Transverse colon (tissue), 4 donors: ENCODE data around the gene PREX1. TPM values are rescaled to one million over a fixed set of nuclear protein-coding genes. Genes with fewer than 3 reads are reported as not detected.

Experiments used
- DNase-seq: peaks from one replicate; pipeline ENCODE4 v3.0.0-alpha.2; 2019
- H3K27ac ChIP-seq, 4 donors: fragments of 200-600 bp; sonication (generic); 2 replicates each; pipeline ENCODE4 v1.5.1; 2016 to 2018; ENCODE audit warnings: inconsistent platforms in 4 of 4
- H3K27me3 ChIP-seq: fragments of 200-600 bp; sonication (generic); 2 replicates; pipeline ENCODE4 v1.5.1; 2017; ENCODE audit warnings: inconsistent platforms
- H3K36me3 ChIP-seq, 4 donors: fragments of 200-600 bp; sonication (generic); 2 replicates each; pipeline ENCODE4 v1.5.1; 2017 to 2019; ENCODE audit warnings: inconsistent platforms in 4 of 4
- H3K4me1 ChIP-seq, 4 donors: fragments of 200-600 bp; sonication (generic); 2 replicates each; pipeline ENCODE4 v1.5.1; 2017 to 2020; ENCODE audit warnings: inconsistent platforms in 4 of 4
- H3K4me3 ChIP-seq, 4 donors: fragments of 200-600 bp; sonication (generic); 1 replicate in 1 of 4; 2 replicates in 3 of 4; pipeline versions ENCODE4 v1.5.1 to v1.6.1; 2017 to 2019; ENCODE audit warnings: inconsistent platforms in 4 of 4
- H3K9me3 ChIP-seq, 2 donors: fragments of 200-600 bp; sonication (generic); 2 replicates each; pipeline ENCODE4 v1.5.1; 2017 to 2019; ENCODE audit warnings: inconsistent platforms in 2 of 2
- EP300 ChIP-seq: sonication (generic); formaldehyde crosslinking; IDR thresholded peaks from one replicate; pipeline ENCODE4 v1.6.1; 2017; ENCODE audit warnings: antibody characterized with exemption, low read depth
- POLR2A ChIP-seq: fragments of 450-650 bp; IDR thresholded peaks from one replicate; pipeline ENCODE4 v1.6.1; 2016; ENCODE audit warnings: antibody characterized with exemption, mild to moderate bottlenecking, moderate library complexity
- POLR2AphosphoS5 ChIP-seq, 3 donors: sonication (generic); formaldehyde crosslinking; IDR thresholded peaks; one replicate each; pipeline ENCODE4 v1.6.1; 2016; ENCODE audit warnings: antibody characterized with exemption in 3 of 3
- WGBS, 2 donors: methylation state at CpG; one replicate each; pipeline ENCODE4 v1.1.5; 2018; ENCODE audit warnings: low coverage in 1 of 2; 5-methylcytosine and 5-hydroxymethylcytosine counted together
- in situ Hi-C, 4 donors: fragments of 200-750 bp; cut with MboI; loops; one replicate each; pipeline versions ENCODE4 v1.15.0 to v1.15.1; 2017; ENCODE audit warnings: low sequenced_read_pairs in 3 of 4, low pct_ligation_motif_present in 1 of 4, low pct_unique_long_range_greater_than_20kb in 1 of 4
- intact Hi-C: fragments of 100-400 bp; cut with DNase I; formaldehyde crosslinking; loops from one replicate; pipeline ENCODE4 v1.15.1; 2023; ENCODE audit warnings: low total_unique reads
- total RNA-seq, 4 donors: library from RNA; depleted of rRNA; stranded (reverse); fragments of >200 nt; gene quantifications; one replicate each; pipeline ENCODE4 v1.1.0, GENCODE V29; 2016
- TF ChIP-seq, protein P1 (sequence below), 5 experiments: fragments of 200-600 bp in 3 of 5; fragments of 450-650 bp in 2 of 5; sonication (generic) in 3 of 5; IDR thresholded peaks; 1 replicate in 2 of 5; 2 replicates in 3 of 5; pipeline ENCODE4 v1.5.1; 2016 to 2017; ENCODE audit warnings: antibody characterized with exemption in 5 of 5, inconsistent platforms in 3 of 5, mild to moderate bottlenecking in 2 of 5, moderate library complexity in 1 of 5

Gene PREX1
- total RNA-seq, 4 donors from 2014 or later: 10.9 to 29.9 (median 16.6) TPM

DNA sequence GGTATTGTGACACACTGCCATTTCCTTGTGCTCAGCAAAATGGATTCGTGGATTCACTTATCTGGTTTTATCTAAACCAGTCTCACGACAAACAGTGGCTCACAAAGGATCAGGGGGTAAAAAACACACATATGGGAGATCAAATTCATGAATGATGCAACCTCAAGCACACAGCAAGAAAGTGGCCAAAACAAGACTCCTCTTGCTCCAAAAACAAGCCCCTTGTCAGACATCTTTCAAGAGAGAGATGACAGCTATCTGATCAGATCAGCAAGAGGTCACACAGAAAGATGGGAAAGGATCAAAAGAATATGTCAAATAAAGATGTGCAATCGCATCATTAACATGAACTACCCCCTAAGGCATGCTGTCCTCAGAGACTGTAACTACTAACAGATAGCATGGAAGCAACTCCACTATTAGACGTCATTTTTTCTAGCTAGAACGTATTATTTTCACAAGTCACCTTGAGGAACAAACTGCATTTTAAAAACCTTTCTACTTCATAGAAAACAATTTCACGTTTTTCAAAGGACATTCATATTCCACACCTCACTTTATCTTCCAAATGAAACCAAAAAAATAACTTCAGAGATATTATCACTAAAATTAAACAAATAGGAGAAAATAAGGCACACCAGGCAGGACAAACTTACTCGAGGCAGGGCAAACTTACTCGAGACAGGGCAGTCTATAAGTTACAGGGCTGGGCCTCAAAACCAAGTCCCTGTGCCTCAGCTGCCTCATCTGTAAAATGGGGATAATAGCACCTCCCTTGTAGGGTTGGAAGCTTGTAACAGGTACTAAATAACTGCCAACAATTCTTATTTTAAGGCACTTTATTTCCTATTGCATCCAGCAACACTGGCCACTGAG lies 122.3 kb downstream of the PREX1 start:
- TF ChIP-seq, protein P1, sequence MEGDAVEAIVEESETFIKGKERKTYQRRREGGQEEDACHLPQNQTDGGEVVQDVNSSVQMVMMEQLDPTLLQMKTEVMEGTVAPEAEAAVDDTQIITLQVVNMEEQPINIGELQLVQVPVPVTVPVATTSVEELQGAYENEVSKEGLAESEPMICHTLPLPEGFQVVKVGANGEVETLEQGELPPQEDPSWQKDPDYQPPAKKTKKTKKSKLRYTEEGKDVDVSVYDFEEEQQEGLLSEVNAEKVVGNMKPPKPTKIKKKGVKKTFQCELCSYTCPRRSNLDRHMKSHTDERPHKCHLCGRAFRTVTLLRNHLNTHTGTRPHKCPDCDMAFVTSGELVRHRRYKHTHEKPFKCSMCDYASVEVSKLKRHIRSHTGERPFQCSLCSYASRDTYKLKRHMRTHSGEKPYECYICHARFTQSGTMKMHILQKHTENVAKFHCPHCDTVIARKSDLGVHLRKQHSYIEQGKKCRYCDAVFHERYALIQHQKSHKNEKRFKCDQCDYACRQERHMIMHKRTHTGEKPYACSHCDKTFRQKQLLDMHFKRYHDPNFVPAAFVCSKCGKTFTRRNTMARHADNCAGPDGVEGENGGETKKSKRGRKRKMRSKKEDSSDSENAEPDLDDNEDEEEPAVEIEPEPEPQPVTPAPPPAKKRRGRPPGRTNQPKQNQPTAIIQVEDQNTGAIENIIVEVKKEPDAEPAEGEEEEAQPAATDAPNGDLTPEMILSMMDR (IDR thresholded peaks at IDR 0.05): no peak
- no peak for TF ChIP-seq EP300
- no peak for TF ChIP-seq POLR2AphosphoS5 (IDR thresholded peaks at IDR 0.05)
- no peak for TF ChIP-seq POLR2A
- Histone ChIP-seq H3K27me3 (no peaks in the 10 kb centered on the region), H3K9me3 (no peaks in the 10 kb centered on the region), H3K36me3 (no peaks in the 10 kb centered on the region), H3K27ac (no peak overlapping the region), H3K4me3 (no peak overlapping the region), H3K4me1 (peaks cover 0 to 11% (median 0%) of the 10 kb centered on the region in 4 donors)
- intact Hi-C loops: no loop called here
- no peak for DNase-seq
- in situ Hi-C loops: no loop called here
- 82 to 85% methylated on average over 6 to 8 of the region's 8 CpGs for WGBS, 2 donors

DNA sequence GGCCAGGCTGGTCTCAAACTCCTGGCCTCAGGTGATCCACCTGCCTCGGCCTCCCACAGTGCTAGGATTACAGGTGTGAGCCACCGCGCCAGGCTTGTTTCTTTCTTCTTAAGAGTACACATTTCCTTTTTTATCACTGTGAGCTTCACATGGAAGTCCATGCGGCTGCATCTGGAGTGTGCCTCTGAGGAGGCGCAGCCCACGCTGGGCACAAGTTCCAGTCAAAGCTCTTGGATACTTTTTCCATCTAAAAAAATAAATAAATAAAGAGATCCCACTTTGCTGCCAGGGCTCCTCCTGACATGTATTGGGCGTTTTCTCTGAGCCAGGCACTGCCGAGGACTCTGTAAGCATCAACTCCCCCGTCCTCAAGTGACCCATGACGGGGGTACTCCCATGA lies 123.0 kb downstream of the PREX1 start:
- no peaks in the 10 kb centered on the region for H3K27me3 ChIP-seq
- no peak for DNase-seq
- TF ChIP-seq POLR2AphosphoS5 (IDR thresholded peaks at IDR 0.05): no peak
- no peak for TF ChIP-seq POLR2A
- TF ChIP-seq, protein P1 (IDR thresholded peaks at IDR 0.05): no peak
- TF ChIP-seq EP300: no peak
- no peaks in the 10 kb centered on the region for H3K36me3 ChIP-seq
- in situ Hi-C loops: no loop called here
- intact Hi-C loops: no loop called here
- no peak overlapping the region for H3K4me3 ChIP-seq
- H3K9me3 ChIP-seq: no peaks in the 10 kb centered on the region
- 92 to 93% methylated on average over 10 of the region's 10 CpGs for WGBS, 2 donors
- no peak overlapping the region for H3K27ac ChIP-seq
- H3K4me1 ChIP-seq: peaks cover 0 to 11% (median 0%) of the 10 kb centered on the region in 4 donors

DNA sequence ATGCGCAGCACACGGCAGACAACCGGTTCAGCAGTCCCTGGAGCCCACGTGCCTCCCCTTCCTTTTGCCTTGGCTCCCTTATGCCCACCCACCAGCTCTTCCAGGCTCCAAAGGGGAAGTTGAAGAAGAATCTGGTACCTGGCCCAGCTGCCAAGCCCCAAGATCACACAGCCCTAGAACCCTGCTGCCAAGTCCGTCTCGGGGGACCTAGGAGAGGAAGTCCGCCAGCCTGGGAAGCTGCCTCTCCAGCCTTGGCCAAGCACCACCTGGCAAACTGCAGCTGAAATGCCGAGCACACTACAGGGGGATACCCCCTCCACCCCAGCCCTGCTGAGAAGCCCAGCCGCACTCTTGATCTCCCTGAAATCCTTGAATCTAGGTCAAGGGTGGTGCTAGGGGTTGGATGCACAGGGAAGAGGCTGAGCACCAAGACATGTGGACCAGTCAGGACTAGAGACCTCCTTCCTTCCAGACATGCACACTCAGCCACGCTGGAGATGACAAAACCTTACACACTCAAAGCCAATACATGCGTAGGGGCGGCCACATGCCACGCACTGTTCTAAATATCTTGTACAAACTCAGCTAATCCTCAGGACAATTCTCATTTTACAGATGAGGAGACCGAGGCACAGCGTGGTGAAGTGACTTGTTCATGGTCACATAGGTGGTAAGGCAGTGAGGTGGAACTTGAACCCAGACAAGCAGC lies 124.1 kb downstream of the PREX1 start:
- TF ChIP-seq EP300: no peak
- no peak for TF ChIP-seq POLR2A
- TF ChIP-seq, protein P1 (IDR thresholded peaks at IDR 0.05): no peak
- TF ChIP-seq POLR2AphosphoS5 (IDR thresholded peaks at IDR 0.05): no peak
- in situ Hi-C loops (no loop called here), intact Hi-C loops (no loop called here)
- no peak for DNase-seq
- Histone ChIP-seq H3K27me3 (no peaks in the 10 kb centered on the region), H3K4me1 (peaks cover 0 to 11% (median under 1%) of the 10 kb centered on the region in 4 donors), H3K36me3 (no peaks in the 10 kb centered on the region), H3K9me3 (no peaks in the 10 kb centered on the region), H3K4me3 (no peak overlapping the region), H3K27ac (no peak overlapping the region)
- 92 to 96% methylated on average over 6 to 14 of the region's 15 CpGs for WGBS, 2 donors

DNA sequence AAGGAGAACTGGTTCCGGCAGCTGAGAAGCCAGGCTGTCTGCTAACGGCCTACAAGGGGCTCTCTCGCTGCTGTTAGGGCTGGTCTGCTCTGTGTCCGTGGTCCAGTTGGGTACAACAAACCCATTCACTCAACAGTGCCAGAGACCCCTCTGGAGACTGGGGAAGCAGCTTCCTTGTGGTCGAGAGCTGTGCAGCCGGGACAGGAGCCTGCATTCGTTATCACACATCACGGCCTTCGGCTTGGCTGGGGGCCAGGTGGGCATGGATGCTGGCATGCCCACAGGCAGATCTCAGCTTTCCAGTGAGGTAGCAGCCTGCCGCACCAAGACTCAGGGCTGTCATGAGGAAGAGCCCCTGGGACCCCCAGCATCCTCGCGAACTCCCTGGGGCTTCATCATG lies 124.7 kb downstream of the PREX1 start:
- H3K4me3 ChIP-seq: no peak overlapping the region
- in situ Hi-C loops: no loop called here
- no peak overlapping the region for H3K27ac ChIP-seq
- peaks cover 0 to 15% (median 5%) of the 10 kb centered on the region in 4 donors for H3K4me1 ChIP-seq
- no peaks in the 10 kb centered on the region for H3K27me3 ChIP-seq
- 86% methylated on average over 12 of the region's 12 CpGs; no CpG with 5 or more reads in 1 of the 2 donors for WGBS, 2 donors
- DNase-seq: no peak
- no peaks in the 10 kb centered on the region for H3K9me3 ChIP-seq
- intact Hi-C loops: no loop called here
- no peak for TF ChIP-seq POLR2AphosphoS5 (IDR thresholded peaks at IDR 0.05)
- no peak for TF ChIP-seq POLR2A
- TF ChIP-seq, protein P1 (IDR thresholded peaks at IDR 0.05): no peak
- TF ChIP-seq EP300: no peak
- no peaks in the 10 kb centered on the region for H3K36me3 ChIP-seq
